ENCODE data around the gene EXD2.

- TF ChIP-seq POLR2A (IDR thresholded peaks at IDR 0.05) (no peak), CTCF (IDR thresholded peaks at IDR 0.05) (no peak), EP300 (IDR thresholded peaks at IDR 0.05) (no peak), POLR2AphosphoS5 (IDR thresholded peaks at IDR 0.05) (no peak)
Measured at GRCh38 chr14:69246331-69246730, 55.0 kb downstream of the EXD2 start.
